GM06990 (cell line): Measurements from ENCODE around the gene C5AR2.
"Not testable (repeated sequence)": the region's sequence is repeated elsewhere in the genome, so short reads cannot be mapped to it uniquely, and the experiment has no call there.

Experiments
- DNase-seq: peaks from one replicate; pipeline ENCODE4 v3.0.0-alpha.2; 2011; ENCODE audit not compliant: insufficient read length; ENCODE audit errors: extremely low read depth
- H3K27me3 ChIP-seq: replicated peaks from 2 replicates; pipeline ENCODE4 v1.6.0; 2011; ENCODE audit warnings: low read length; ENCODE audit not compliant: control insufficient read depth, insufficient read depth
- H3K36me3 ChIP-seq: 2 replicates; pipeline ENCODE4 v1.5.1; 2011; ENCODE audit warnings: low read length; ENCODE audit not compliant: control insufficient read depth, insufficient read depth
- H3K4me3 ChIP-seq: replicated peaks from 2 replicates; pipeline ENCODE4 v1.5.1; 2011; ENCODE audit warnings: low read depth, mild to moderate bottlenecking, control low read depth, low read length
- CTCF ChIP-seq: IDR thresholded peaks from 2 replicates; pipeline ENCODE4 v1.5.1; 2011; ENCODE audit warnings: low read length, control low read depth, mild to moderate bottlenecking, inconsistent platforms; ENCODE audit not compliant: insufficient read depth, poor library complexity, severe bottlenecking

Gene C5AR2

GRCh38 chr19:47381653-47382279, 49.8 kb downstream of the C5AR2 start:
- DNase-seq = no peak
- Histone ChIP-seq H3K4me3 (no peak overlapping the region), H3K36me3 (peaks cover 19% of the 10 kb centered on the region), H3K27me3 (no peaks in the 10 kb centered on the region)
- no peak for TF ChIP-seq CTCF

DNA sequence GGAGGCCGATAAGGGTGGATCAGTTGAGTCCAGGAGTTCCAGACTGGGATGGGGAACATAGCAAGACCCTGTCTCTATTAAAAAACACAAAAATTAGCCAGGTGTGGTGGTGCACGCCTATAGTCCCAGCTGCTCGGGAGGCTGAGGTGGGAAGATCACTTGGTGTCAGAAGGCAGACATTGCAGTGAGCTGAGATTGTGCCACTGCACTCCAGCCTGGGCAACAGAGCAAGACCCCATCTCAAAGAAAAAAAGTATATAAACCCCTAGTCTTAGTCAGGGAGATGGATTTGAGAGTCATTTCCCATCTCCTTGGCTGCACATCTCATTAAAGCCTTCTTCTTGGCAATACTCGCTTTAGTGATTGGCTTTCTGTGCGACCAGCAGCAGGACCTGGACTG, 51.9 kb downstream of the C5AR2 start:
- H3K4me3 ChIP-seq, DNase-seq, H3K27me3 ChIP-seq: not testable (repeated sequence)
- H3K36me3 ChIP-seq = peaks cover 12% of the 10 kb centered on the region

DNA sequence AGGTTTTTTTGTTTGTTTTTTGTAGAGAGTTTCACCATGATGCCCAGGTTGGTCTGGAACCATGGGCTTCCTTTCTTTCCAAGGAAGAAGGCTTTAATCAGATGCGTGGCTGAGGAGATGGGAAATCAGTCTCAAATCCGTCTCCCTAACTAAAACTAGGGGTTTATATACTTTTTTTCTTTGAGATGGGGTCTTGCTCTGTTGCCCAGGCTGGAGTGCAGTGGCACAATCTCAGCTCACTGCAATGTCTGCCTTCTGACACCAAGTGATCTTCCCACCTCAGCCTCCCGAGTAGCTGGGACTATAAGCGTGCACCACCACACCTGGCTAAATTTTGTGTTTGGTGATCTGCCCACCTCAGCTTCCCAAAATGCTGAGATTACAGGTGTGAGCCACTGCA, 52.6 kb downstream of the C5AR2 start:
- not testable (repeated sequence) for H3K4me3 ChIP-seq, H3K27me3 ChIP-seq, DNase-seq
- H3K36me3 ChIP-seq = peaks cover 12% of the 10 kb centered on the region

GRCh38 chr19:47386582-47386981, 54.6 kb downstream of the C5AR2 start:
- not testable (repeated sequence) for H3K27me3 ChIP-seq, DNase-seq, H3K4me3 ChIP-seq, H3K36me3 ChIP-seq

DNA sequence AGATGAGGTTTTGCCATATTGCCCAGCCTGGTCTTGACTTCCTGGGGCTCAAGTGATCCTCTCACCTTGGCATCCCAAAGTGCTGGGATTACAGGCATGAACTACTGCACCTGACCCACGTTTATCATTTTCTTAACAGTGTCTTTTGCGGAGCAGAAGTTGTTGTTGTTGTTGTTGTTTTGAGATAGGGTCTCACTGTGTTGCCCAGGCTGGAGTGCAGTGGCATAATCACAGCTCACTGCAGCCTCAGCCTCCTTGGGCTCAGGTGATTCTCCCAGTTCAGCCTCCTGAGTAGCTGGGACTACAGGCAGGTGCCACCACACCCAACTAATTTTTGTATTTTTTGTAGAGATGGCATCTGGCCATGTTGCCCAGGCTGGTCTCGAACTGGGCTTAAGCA, 55.6 kb downstream of the C5AR2 start:
- DNase-seq, H3K36me3 ChIP-seq, H3K27me3 ChIP-seq, H3K4me3 ChIP-seq: not testable (repeated sequence)

GRCh38 chr19:47388721-47389120, 56.7 kb downstream of the C5AR2 start:
- H3K36me3 ChIP-seq, DNase-seq, H3K4me3 ChIP-seq, H3K27me3 ChIP-seq: not testable (repeated sequence)

DNA sequence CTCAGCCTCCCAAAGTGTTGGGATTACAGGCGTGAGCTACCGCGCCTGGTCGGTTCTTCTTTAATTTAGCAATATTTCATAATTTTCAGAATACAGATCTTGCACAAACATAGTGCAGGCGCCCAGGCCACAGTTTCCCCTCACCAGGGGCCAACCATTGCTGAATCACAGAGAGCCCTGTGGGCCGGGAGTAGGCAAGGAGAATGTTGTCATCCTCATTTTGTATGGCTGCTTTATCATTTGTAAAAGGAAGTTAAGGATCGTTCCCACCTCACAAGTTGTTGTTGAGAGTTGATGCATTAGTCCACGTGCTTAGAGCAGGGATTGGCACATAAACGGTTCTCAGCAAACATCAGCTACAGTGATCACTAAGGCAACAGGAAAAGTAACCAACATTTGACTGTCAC, 57.2 kb downstream of the C5AR2 start:
- H3K36me3 ChIP-seq = no peaks in the 10 kb centered on the region
- no peak for DNase-seq
- H3K4me3 ChIP-seq = no peak overlapping the region
- H3K27me3 ChIP-seq = no peaks in the 10 kb centered on the region
- no peak for TF ChIP-seq CTCF

DNA sequence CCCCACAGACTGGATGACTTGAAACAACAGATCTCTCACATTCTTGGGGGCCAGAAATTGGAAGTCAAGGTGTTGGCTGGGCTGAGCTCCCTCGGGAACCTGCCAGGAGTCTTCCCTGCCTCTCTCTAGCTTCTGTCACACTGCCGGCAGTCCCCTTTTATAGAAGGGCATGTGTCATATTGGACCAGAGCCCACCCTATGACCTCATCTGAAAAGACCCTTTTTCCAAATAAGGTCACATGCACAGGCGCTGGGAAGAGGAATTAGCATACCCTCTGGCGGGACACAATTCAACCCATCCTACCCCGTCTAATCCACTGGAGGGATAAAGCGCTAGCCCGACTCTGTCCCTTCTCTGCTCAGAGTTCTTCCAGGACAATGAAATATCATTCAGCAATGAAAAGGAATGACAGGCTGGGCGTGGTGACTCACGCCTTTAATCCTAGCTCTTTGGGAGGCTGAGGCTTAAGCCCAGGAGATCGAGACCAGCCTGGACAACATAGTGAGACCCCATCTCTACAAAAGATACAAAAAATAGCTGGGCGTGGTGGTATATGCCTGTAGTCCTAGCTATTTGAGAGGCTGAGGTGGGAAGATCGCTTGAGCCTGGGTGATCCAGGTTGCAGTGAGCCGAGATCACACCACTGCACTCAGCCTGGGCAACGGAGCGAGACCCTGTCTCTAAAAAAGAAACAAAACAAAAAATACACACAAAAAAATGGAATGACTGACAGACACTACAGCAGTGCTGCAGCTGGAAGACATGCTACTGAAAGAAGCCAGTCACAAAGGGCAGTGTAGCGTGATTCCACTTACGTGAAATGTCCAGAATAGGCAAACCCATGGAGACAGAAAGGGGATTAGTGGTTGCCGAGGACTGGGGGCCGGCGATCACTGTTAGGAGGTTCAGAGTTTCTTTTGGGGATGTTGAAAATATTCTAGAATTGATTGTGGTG, 58.8 kb downstream of the C5AR2 start:
- TF ChIP-seq CTCF = no peak
- DNase-seq = no peak

More for the DNA sequence above, 58.8 kb downstream of the C5AR2 start:
- H3K36me3 ChIP-seq = no peaks in the 10 kb centered on the region
- no peak overlapping the region for H3K4me3 ChIP-seq
- H3K27me3 ChIP-seq = no peaks in the 10 kb centered on the region
